CD4-positive, alpha-beta T cell treated with Interleukin-4 for 1 hour (primary cell): ENCODE data around the gene PRKCE.
"Not testable (repeated sequence)": the region's sequence is repeated elsewhere in the genome, so short reads cannot be mapped to it uniquely, and the experiment has no call there.

ENCODE experiments used
- DNase-seq, 2 donors: peaks; one replicate each; pipeline ENCODE4 v3.0.0-alpha.2; 2020 to 2022

Gene PRKCE

GRCh38 chr2:46184794-46185583 is 533.5 kb downstream of the PRKCE start:
- no peak for DNase-seq

GRCh38 chr2:46187112-46187618 is 535.7 kb downstream of the PRKCE start:
- peak in 1 of 2 donors; percentile 45 for DNase-seq

- DNase-seq: no peak
Measured at GRCh38 chr2:46188041-46188716, 536.7 kb downstream of the PRKCE start.

GRCh38 chr2:46193356-46193755 is 541.9 kb downstream of the PRKCE start:
- no peak for DNase-seq

GRCh38 chr2:46193855-46194254 is 542.4 kb downstream of the PRKCE start:
- DNase-seq: no peak

- no peak for DNase-seq
Measured at GRCh38 chr2:46194856-46195255, 543.4 kb downstream of the PRKCE start.

- DNase-seq: no peak
Measured at GRCh38 chr2:46195819-46196218, 544.3 kb downstream of the PRKCE start.

GRCh38 chr2:46196871-46197462 is 545.5 kb downstream of the PRKCE start:
- no peak for DNase-seq

GRCh38 chr2:46197672-46198071 is 546.2 kb downstream of the PRKCE start:
- DNase-seq: no peak

- DNase-seq: no peak
Measured at GRCh38 chr2:46198164-46198883, 546.8 kb downstream of the PRKCE start.

GRCh38 chr2:46198966-46199365 is 547.5 kb downstream of the PRKCE start:
- DNase-seq: no peak

- DNase-seq: no peak
Measured at GRCh38 chr2:46200100-46200690, 548.7 kb downstream of the PRKCE start.

- no peak for DNase-seq
Measured at GRCh38 chr2:46200861-46201605, 549.6 kb downstream of the PRKCE start.

- no peak for DNase-seq
Measured at GRCh38 chr2:46202453-46202852, 551.0 kb downstream of the PRKCE start.

GRCh38 chr2:46202987-46203386 is 551.5 kb downstream of the PRKCE start:
- no peak for DNase-seq

GRCh38 chr2:46203636-46204035 is 552.2 kb downstream of the PRKCE start:
- DNase-seq: not testable (repeated sequence)

GRCh38 chr2:46207591-46207990 is 556.1 kb downstream of the PRKCE start:
- DNase-seq: no peak

- DNase-seq: no peak
Measured at GRCh38 chr2:46208766-46209165, 557.3 kb downstream of the PRKCE start.

GRCh38 chr2:46210063-46210462 is 558.6 kb downstream of the PRKCE start:
- DNase-seq: no peak

GRCh38 chr2:46211461-46211860 is 560.0 kb downstream of the PRKCE start:
- no peak for DNase-seq

GRCh38 chr2:46213906-46214305 is 562.4 kb downstream of the PRKCE start:
- no peak for DNase-seq

GRCh38 chr2:46216213-46216612 is 564.7 kb downstream of the PRKCE start:
- DNase-seq: no peak
